ENCODE results near the gene MPRIP.

The MPRIP gene

DNA sequence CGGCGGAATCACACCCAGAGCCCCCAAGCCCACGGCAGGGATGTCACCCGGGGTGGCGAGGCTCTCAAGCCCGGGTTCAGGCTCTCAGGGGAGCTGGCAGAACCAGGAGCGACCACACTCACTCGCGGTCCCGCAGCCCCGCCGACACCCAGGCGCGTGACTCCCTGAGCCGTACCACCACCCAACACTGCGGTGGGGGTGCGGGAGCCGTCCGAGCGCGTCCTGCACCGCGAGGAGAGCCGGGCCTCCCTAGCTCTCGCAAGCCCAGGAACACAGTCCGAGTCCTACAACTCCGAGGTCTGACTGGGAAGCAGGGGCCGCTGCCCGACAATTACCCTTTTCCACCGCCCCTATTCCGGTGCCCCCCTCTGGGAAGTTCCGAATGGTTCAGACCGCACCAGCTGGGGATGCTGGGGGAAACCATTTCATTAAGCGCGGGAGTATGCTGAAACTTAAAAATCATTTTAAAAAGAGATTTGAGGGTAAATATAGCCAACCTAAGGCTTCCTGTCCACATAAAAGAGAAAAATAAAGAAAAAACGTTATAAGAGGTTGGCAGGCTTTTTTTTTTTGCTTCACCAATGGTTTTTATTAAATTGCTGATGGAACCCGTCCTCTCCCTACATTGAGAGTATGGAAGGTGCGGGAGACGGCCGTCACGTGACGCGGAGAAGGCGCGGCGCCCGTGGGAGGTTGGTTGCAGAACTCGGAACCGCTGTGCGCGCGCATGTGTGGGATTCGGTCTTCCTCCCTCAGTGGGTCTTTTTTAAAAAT is 195.0 kb downstream of the MPRIP start, which contains the start of gene FLCN:
TSS of gene FLCN (minus strand) at position 143 of the 774 bp plus-strand sequence. CDS start 9,031 bp downstream, outside the sequence.
- peak; percentile 91 for DNase-seq
- ATAC-seq, result peak; percentile 87

DNA sequence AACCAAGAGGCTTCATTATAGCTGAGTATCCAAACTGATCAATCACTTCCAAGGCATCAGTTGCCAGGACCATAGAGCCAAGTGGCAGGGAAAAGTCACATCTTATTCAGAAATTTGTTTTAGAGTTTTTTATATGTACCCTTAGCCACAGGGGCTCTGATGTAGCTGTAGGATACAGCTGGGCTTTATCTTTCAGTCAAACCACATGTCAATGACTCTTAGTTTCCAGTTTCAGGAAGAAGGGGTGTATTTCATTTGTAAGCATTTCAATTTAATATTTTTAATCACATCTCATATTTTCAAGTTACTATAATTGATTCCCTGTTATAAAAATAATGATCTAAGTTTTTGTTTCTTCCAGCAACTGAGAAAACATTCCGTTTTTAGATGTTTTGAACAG is 197.6 kb downstream of the MPRIP start:
- ATAC-seq (peak; percentile 42), DNase-seq (no peak)

DNA sequence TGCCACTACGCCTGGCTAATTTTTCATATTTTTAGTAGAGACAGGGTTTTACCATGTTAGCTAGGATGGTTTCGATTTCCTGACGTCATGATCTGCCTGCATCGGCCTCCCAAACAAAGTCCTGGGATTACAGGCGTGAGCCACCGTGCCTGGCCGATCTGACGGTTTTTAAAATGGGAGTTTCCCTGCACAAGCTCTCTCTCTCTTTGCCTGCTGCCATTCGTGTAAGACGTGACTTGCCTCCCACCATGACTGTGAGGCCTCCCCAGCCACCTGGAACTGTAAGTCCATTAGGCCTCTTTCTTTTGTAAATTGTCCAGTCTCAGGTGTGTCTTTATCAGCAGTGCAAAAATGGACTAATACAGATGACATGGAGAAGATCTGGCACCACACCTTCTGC is 199.4 kb downstream of the MPRIP start:
- ATAC-seq (no peak), DNase-seq (no peak)

DNA sequence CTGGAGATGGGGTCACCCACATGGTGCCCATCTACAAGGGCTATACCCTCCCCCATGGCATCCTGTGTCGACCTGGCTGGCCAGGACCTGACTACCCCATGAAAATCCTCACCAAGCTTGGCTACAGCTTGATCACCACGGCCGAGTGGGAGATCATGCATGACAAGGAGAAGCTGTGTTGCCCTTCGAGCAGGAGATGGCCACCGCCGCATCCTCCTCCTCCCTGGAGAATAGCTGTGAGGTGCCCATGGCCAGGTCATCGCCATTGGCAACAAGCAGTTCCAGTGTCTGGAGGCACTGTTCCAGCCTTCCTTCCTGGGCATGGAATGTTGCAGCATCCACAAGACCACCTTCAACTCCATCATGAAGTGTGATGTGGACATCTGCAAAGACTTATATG is 200.0 kb downstream of the MPRIP start:
- ATAC-seq, result no peak
- no peak for DNase-seq
